Heart right ventricle (tissue), 16 donors: ENCODE data around the gene TRAM2. TPM values are rescaled to one million over a fixed set of nuclear protein-coding genes. Genes with fewer than 3 reads are reported as not detected.
A peak's percentile ranks its signal among the peaks of the same experiment; 100 is the strongest.

Experiments
- ATAC-seq, 8 donors: fragments of 200-7000 bp; cut with Tn5 transposase; one replicate each; pipeline ENCODE4 v1.9.1; 2020; ENCODE audit warnings: mild to moderate bottlenecking in 8 of 8, moderate library complexity in 8 of 8, moderate number of reproducible peaks in 1 of 8
- DNase-seq, 2 donors: peaks; one replicate each; pipeline ENCODE4 v3.0.0-alpha.2; 2020
- H3K27ac ChIP-seq, 10 donors: fragments of 200-600 bp; sonication (generic) in 2 of 10; one replicate each; pipeline versions ENCODE4 v1.5.0 to v1.8.0; 2020 to 2022; ENCODE audit warnings: mild to moderate bottlenecking in 3 of 10
- H3K27me3 ChIP-seq, 7 donors: fragments of 200-600 bp; one replicate each; pipeline ENCODE4 v1.8.0; 2021 to 2022; ENCODE audit warnings: mild to moderate bottlenecking in 2 of 7
- H3K36me3 ChIP-seq, 9 donors: fragments of 200-600 bp; sonication (generic) in 1 of 9; one replicate each; pipeline versions ENCODE4 v1.5.0 to v1.8.0; 2020 to 2022; ENCODE audit warnings: mild to moderate bottlenecking in 2 of 9
- H3K4me1 ChIP-seq, 9 donors: fragments of 200-600 bp; sonication (generic) in 1 of 9; one replicate each; pipeline versions ENCODE4 v1.5.0 to v1.8.0; 2020 to 2022; ENCODE audit warnings: mild to moderate bottlenecking in 4 of 9
- H3K4me3 ChIP-seq, 10 donors: fragments of 200-600 bp; sonication (generic) in 2 of 10; one replicate each; pipeline versions ENCODE4 v1.5.0 to v1.8.0; 2020 to 2022; ENCODE audit warnings: mild to moderate bottlenecking in 7 of 10, moderate library complexity in 2 of 10
- H3K9me3 ChIP-seq, 11 donors: fragments of 200-600 bp in 10 of 11; sonication (generic) in 2 of 11; one replicate each; pipeline versions ENCODE4 v1.5.0 to v1.8.0; 2013 to 2022; ENCODE audit warnings: mild to moderate bottlenecking in 2 of 11, control low read depth in 1 of 11, moderate library complexity in 1 of 11
- WGBS, 2 donors: extraction: QIAGEN DNeasy Blood & Tissue Kit; methylation state at CpG; one replicate each; pipeline ENCODE4 v1.1.7; 2013; ENCODE audit warnings: inconsistent platforms in 1 of 2; 5-methylcytosine and 5-hydroxymethylcytosine counted together
- intact Hi-C, 10 donors: fragments of 100-400 bp; cut with DNase I; formaldehyde crosslinking; loops; one replicate each; pipeline versions ENCODE4 v1.11.1 to v1.14.2; 2022
- polyA plus RNA-seq, 2 donors: library from polyadenylated mRNA; stranded (reverse); fragments of 200-250 nt; gene quantifications; one replicate each; pipeline ENCODE4 v1.2.3, GENCODE V29; 2013
- total RNA-seq, 10 donors: library from RNA; stranded (reverse); fragmentation: NEBNext Ultra II Directional in 3 of 10; extraction: Animal tissue kit (Norgen Biotek cat#: 25700) in 3 of 10; gene quantifications; one replicate each; pipeline versions ENCODE4 v1.2.1 to v1.2.4, GENCODE V29; 2021 to 2023
- TF ChIP-seq, protein P1 (sequence below), 9 donors: fragments of 200-600 bp; sonication (generic) in 2 of 9; IDR thresholded peaks; one replicate each; pipeline versions ENCODE4 v1.5.0 to v1.8.0; 2021 to 2022; ENCODE audit warnings: antibody characterized with exemption in 9 of 9, mild to moderate bottlenecking in 5 of 9, moderate library complexity in 1 of 9
- donor health status: Arrhythmogenic right ventricular cardiomyopathy.
- donor health status: ischemic (EF 13 %, LVEDD 7.1; RV severe dilation, severe dysfunction).
- donor health status: healthy with polysubstance abuse.
- donor health status: DM: no; HTN: yes; CAD: no.
- donor health status: DM: no; HTN: no; CAD: no.
- donor health status: ischemic (EF 25% LVEDD 6.9; RV normal size, moderate dysfunction).
- donor health status: ischemic (EF 25% LVEDD 5.7; RV mildly dilated, moderate dysfunction).
- donor health status: healthy.
- donor health status: DM: yes; HTN: yes; CAD: no.
- donor health status: Ischemic cardiomyopathy.
- donor health status: ischemic (EF 35%, LVEDD 5.7; RV mildly dilated, moderate dysfunction).
- donor health status: nonischemic (EF 11% LVEDD 7.7; RV severe dilation, severe dysfunction).
- donor health status: DM: yes; HTN: yes; CAD: no.
- donor health status: PGD.
- donor health status: ischemic (EF 29% LVEDD 5.4; RV normal size, mild dysfunction).
- donor health status: nonischemic (EF 23%, LVEDD 6.1; RV moderate dilation, normal function).

The TRAM2 gene
- total and polyA plus RNA-seq, 12 donors: 5.0 to 17.3 (median 10.6) TPM

DNA sequence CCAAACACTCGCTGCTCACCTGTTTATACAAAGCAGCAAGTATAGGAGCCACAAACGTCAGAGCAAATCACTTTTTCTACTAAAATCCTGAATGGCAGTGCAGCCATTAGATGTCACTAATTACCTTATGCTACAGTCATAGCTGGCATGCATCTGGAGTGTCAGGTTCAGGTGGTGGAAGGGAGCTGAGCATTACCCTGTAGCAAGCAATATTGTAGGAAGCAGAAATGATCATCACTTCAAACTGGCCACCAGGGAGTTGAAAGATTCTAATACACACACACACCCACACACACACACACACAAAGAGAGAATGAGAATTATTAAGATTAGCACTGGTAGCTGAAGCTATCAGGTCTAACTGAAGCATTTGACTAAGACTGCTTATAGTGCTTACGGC, 80.9 kb downstream of the TRAM2 start:
- no peak overlapping the region for H3K4me3 ChIP-seq
- H3K27me3 ChIP-seq: no peaks in the 10 kb centered on the region
- DNase-seq (no peak), ATAC-seq (no peak)
- H3K36me3 ChIP-seq: peaks cover 0 to 15% (median 0%) of the 10 kb centered on the region in 9 donors
- intact Hi-C loops: loop anchor here in 5 of 10 donors (5.0 to 10.0 kb wide), 3 partner anchors 74 to 169 kb away; partner anchors contain the start of gene EFHC1 (in 2 of the 5)
- no peak overlapping the region for H3K27ac ChIP-seq
- peaks cover 10 to 49% (median 33%) of the 10 kb centered on the region in 9 donors for H3K4me1 ChIP-seq
- peaks cover 0 to 5% (median 0%) of the 10 kb centered on the region in 11 donors for H3K9me3 ChIP-seq
- TF ChIP-seq, protein P1, sequence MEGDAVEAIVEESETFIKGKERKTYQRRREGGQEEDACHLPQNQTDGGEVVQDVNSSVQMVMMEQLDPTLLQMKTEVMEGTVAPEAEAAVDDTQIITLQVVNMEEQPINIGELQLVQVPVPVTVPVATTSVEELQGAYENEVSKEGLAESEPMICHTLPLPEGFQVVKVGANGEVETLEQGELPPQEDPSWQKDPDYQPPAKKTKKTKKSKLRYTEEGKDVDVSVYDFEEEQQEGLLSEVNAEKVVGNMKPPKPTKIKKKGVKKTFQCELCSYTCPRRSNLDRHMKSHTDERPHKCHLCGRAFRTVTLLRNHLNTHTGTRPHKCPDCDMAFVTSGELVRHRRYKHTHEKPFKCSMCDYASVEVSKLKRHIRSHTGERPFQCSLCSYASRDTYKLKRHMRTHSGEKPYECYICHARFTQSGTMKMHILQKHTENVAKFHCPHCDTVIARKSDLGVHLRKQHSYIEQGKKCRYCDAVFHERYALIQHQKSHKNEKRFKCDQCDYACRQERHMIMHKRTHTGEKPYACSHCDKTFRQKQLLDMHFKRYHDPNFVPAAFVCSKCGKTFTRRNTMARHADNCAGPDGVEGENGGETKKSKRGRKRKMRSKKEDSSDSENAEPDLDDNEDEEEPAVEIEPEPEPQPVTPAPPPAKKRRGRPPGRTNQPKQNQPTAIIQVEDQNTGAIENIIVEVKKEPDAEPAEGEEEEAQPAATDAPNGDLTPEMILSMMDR (IDR thresholded peaks at IDR 0.05): no peak
- WGBS, 2 donors: 75 to 76% methylated on average over 3 of the region's 3 CpGs

DNA sequence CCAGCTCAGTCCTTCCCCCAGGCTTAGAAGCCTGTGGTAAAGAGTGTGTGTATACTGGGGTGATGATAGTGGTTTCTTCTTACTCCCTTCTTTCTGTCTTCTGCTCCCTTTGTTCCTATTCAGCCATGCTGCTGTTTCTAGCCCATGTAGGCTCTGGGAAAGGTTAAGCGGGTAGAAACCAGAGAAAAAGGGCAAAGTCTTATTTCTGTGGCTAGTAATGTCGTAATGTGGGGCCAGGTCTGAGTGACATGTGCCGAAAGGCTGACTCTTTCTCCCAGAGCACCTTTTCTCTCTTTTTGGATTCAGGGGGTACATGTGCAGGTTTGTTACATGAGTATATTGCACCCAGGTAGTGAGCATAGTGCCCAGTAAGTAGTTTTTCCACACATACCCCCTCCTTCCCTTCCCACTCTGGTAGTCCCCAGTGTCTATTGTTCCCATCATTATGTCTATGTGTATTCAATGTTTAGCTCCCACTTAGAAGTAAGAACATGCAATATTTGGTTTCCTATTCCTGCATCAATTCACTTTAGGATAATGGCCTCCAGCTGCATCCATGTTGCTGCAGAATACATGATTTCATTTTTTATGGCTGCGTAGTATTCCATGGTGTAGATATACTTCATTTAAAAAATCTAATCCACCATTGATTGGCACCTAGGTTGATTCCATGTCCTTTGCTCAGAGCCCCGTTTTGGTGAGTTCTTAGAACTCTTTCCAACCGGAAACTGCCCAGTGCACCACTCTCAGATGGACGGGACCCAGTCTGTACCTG, 82.4 kb downstream of the TRAM2 start:
- peaks cover 0 to 5% (median 0%) of the 10 kb centered on the region in 11 donors for H3K9me3 ChIP-seq
- intact Hi-C loops: loop anchor here in 5 of 10 donors (5.0 to 10.0 kb wide), 3 partner anchors 72 to 170 kb away; partner anchors contain the start of gene EFHC1 (in 2 of the 5)
- no peak for ATAC-seq
- no peak overlapping the region for H3K27ac ChIP-seq
- H3K27me3 ChIP-seq: no peaks in the 10 kb centered on the region
- no peak for DNase-seq
- TF ChIP-seq, protein P1 (IDR thresholded peaks at IDR 0.05): no peak
- no peak overlapping the region for H3K4me3 ChIP-seq
- H3K4me1 ChIP-seq: peaks cover 10 to 47% (median 29%) of the 10 kb centered on the region in 9 donors
- WGBS, 2 donors: 94 to 99% methylated on average over 7 of the region's 7 CpGs
- peaks cover 0 to 6% (median 0%) of the 10 kb centered on the region in 9 donors for H3K36me3 ChIP-seq

DNA sequence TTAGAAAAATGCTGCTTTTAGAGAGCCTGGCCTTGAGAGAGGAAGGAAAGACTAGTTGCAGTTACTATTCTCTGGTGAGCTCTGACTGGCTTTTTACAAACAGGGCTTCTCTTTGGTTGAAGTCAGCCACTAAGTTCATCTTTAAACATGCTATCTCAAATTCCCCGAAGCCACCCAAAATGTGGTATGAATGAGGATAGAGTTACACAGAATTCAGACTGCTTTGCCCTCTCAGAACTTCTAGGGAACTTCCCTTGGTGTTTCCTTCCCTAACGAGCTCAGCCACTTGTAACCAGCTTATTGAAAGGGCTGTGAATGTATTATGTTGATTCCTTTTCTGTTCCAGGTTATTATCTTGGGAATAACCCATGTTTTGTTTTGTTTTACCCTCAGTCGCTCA, 83.2 kb downstream of the TRAM2 start:
- no peak for DNase-seq
- Histone ChIP-seq H3K27me3 (no peaks in the 10 kb centered on the region), H3K36me3 (peaks cover 0 to 6% (median 0%) of the 10 kb centered on the region in 9 donors), H3K27ac (no peak overlapping the region), H3K4me1 (peaks cover 8 to 40% (median 21%) of the 10 kb centered on the region in 9 donors), H3K4me3 (no peak overlapping the region), H3K9me3 (peaks cover 0 to 5% (median 0%) of the 10 kb centered on the region in 11 donors)
- no peak for ATAC-seq
- whole genome bisulfite sequencing, 2 donors: 64 to 68% methylated on average over 3 of the region's 3 CpGs
- TF ChIP-seq, protein P1 (IDR thresholded peaks at IDR 0.05): no peak
- intact Hi-C loops: loop anchor here in 2 of 10 donors (10.0 kb wide), 1 partner anchor 171 kb away; no protein-coding TSS in a partner anchor

DNA sequence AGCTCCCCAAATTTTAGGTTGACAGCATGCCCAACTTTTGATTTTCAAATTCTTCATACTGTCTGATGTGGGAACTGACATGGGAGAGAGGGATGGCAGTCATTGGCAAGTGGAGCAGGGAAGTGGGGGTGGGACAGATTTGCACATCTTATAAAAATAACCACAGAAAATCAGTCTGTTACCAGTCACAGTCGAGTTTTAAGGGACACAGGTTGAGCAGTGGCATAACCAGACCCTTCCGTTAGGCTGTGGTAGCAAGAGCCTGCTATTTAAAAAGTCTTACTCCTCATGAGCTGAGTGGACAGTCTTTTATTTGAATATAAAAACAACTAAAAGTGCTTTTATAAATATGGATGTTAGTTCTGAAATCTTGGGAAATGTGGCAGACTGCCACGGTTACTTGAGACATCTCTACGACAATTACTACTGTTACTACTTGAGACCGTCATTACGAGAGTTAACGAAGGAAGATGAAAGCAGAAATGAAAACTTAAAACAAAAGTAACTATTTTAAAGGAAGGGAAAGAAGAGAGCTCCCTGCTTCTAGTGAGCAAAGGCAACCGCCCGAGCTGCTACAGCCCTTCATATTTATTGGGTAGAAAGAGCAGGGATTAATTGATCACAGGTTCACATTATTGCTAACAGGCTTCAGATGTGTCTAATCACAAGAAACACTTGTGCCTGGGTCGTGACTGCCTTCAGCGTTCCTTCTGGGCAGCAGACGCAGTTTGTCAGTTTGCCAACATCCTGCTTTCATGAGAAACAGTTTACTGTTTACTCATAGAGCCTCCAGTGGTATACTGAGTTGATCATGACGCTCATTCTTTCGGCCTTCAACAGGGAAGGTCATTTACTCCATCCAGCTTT, 85.4 kb downstream of the TRAM2 start:
- intact Hi-C loops: loop anchor here in 2 of 10 donors (10.0 kb wide), 1 partner anchor 173 kb away; no protein-coding TSS in a partner anchor
- Histone ChIP-seq H3K36me3 (peaks cover 0 to 6% (median 0%) of the 10 kb centered on the region in 9 donors), H3K9me3 (peaks cover 0 to 5% (median 0%) of the 10 kb centered on the region in 11 donors), H3K27me3 (no peaks in the 10 kb centered on the region), H3K4me1 (peaks cover 0 to 25% (median 6%) of the 10 kb centered on the region in 9 donors), H3K4me3 (no peak overlapping the region), H3K27ac (peak overlapping the region in 1 of 10 donors; percentile 41)
- TF ChIP-seq, protein P1 (IDR thresholded peaks at IDR 0.05): no peak
- WGBS, 2 donors: 72 to 75% methylated on average over 14 of the region's 14 CpGs
- ATAC-seq (peak in 1 of 8 donors; percentile 21), DNase-seq (no peak)
